ENCODE data around the gene EDC3. TPM values are rescaled to one million over a fixed set of nuclear protein-coding genes. Genes with fewer than 3 reads are reported as not detected.

Gene EDC3
- total and polyA plus RNA-seq, 2 experiments from 2014 or later, result 13.8 to 26.5 TPM

- no peaks in the 10 kb centered on the region for H3K79me2 ChIP-seq (replicated peaks; ENCODE audit: insufficient read depth)
- H3K4me1 Mint-ChIP-seq, result peaks cover 5% of the 10 kb centered on the region
- peaks cover 3% of the 10 kb centered on the region; the same call in 2 of the 3 replicates for H3K36me3 Mint-ChIP-seq (ENCODE audit: low read depth)
- peaks cover 12% of the 10 kb centered on the region for H3K9me3 Mint-ChIP-seq
- ATAC-seq (peak; percentile 66), DNase-seq (ENCODE audit: low spot score) (peak; percentile 68)
- H3K4me3 ChIP-seq, result peak within 1 kb of the TSS; percentile 67
- H4K20me1 ChIP-seq (replicated peaks; ENCODE audit: insufficient read depth), result no peaks in the 10 kb centered on the region
- no peaks in the 10 kb centered on the region for H3K36me3 ChIP-seq (ENCODE audit: insufficient read depth)
- H3K27ac Mint-ChIP-seq, result no peak within 1 kb of the TSS
- TF ChIP-seq POLR2AphosphoS5 (IDR thresholded peaks at IDR 0.05; ENCODE audit: low read depth) (peak; percentile 7; the same call in 1 of the 2 replicates), JUNB (IDR thresholded peaks at IDR 0.05; ENCODE audit: unreplicated experiment) (no peak)
- H3K4me2 ChIP-seq, result peak within 1 kb of the TSS; percentile 83
- peaks cover 25% of the 10 kb centered on the region for H3K27me3 Mint-ChIP-seq (ENCODE audit: insufficient read depth, low read depth, poor library complexity)
- H3K9me2 ChIP-seq (ENCODE audit: insufficient read depth), result 0 out of 2 replicates have a peak, but pooled peaks cover 5% of the 10 kb centered on the region
- peak within 1 kb of the TSS; percentile 65 for H3K4me3 Mint-ChIP-seq
- H3F3A ChIP-seq (replicated peaks; ENCODE audit: low read depth), result no peaks in the 10 kb centered on the region
- H3K27ac ChIP-seq (ENCODE audit: low read depth), result no peak within 1 kb of the TSS
- H2AFZ ChIP-seq, result peak within 1 kb of the TSS; percentile 99
- peaks cover 33% of the 10 kb centered on the region for H3K27me3 ChIP-seq (ENCODE audit: insufficient read depth)
- H3K4me1 ChIP-seq (ENCODE audit: insufficient read depth), result peaks cover 7% of the 10 kb centered on the region; the same call in 1 of the 2 replicates
Observed at GRCh38 chr15:74725225-74725774, 29.5 kb upstream of the EDC3 start, which contains the start of gene CYP1A1. Gene CYP1A1 (minus strand): TSS chr15:74725528. CDS start chr15:74723097, 2,431 bp downstream.

- Histone ChIP-seq H2AFZ (no peak overlapping the region), H4K20me1 (replicated peaks; ENCODE audit: insufficient read depth) (no peaks in the 10 kb centered on the region), H3K27me3 (ENCODE audit: insufficient read depth) (peaks cover 33% of the 10 kb centered on the region), H3K9me2 (ENCODE audit: insufficient read depth) (0 out of 2 replicates have a peak, but pooled peaks cover 5% of the 10 kb centered on the region), H3K79me2 (replicated peaks; ENCODE audit: insufficient read depth) (no peaks in the 10 kb centered on the region), H3K4me1 (ENCODE audit: insufficient read depth) (peaks cover 7% of the 10 kb centered on the region; the same call in 1 of the 2 replicates), H3F3A (replicated peaks; ENCODE audit: low read depth) (no peaks in the 10 kb centered on the region), H3K36me3 (ENCODE audit: insufficient read depth) (no peaks in the 10 kb centered on the region), H3K4me2 (peak overlapping the region; percentile 72), H3K4me3 (no peak overlapping the region; the same call in 1 of the 2 replicates), H3K27ac (ENCODE audit: low read depth) (no peak overlapping the region)
- H3K27me3 Mint-ChIP-seq (ENCODE audit: insufficient read depth, low read depth, poor library complexity), result peaks cover 25% of the 10 kb centered on the region
- ATAC-seq (no peak), DNase-seq (ENCODE audit: low spot score) (no peak)
- peaks cover 5% of the 10 kb centered on the region for H3K4me1 Mint-ChIP-seq
- H3K4me3 Mint-ChIP-seq, result peak overlapping the region; percentile 65; the same call in 2 of the 3 replicates
- H3K27ac Mint-ChIP-seq, result no peak overlapping the region
- H3K36me3 Mint-ChIP-seq (ENCODE audit: low read depth), result peaks cover 3% of the 10 kb centered on the region; the same call in 2 of the 3 replicates
- peaks cover 10% of the 10 kb centered on the region for H3K9me3 Mint-ChIP-seq
- TF ChIP-seq NANOG (IDR thresholded peaks at IDR 0.05; ENCODE audit: borderline replicate concordance), result no peak
- TF ChIP-seq EZH2 (IDR thresholded peaks at IDR 0.05; ENCODE audit: low read depth, unreplicated experiment), result no peak
- no peak for TF ChIP-seq JUNB (IDR thresholded peaks at IDR 0.05; ENCODE audit: unreplicated experiment)
- no peak for TF ChIP-seq EZH2phosphoT487 (IDR thresholded peaks at IDR 0.05; ENCODE audit: unreplicated experiment)
- TF ChIP-seq STAT1 (IDR thresholded peaks at IDR 0.05; ENCODE audit: unreplicated experiment), result no peak
- TF ChIP-seq ZNF462 (CRISPR knock-in tag; IDR thresholded peaks at IDR 0.05), result no peak
- no peak for TF ChIP-seq POLR2AphosphoS5 (IDR thresholded peaks at IDR 0.05; ENCODE audit: low read depth)
- no peak for TF ChIP-seq REST (IDR thresholded peaks at IDR 0.05; ENCODE audit: unreplicated experiment)
- TF ChIP-seq CREB1 (CRISPR knock-in tag; IDR thresholded peaks at IDR 0.05; ENCODE audit: low read depth), result no peak
- TF ChIP-seq ZNF331 (CRISPR knock-in tag; IDR thresholded peaks at IDR 0.05; ENCODE audit: low read depth), result no peak
- TF ChIP-seq ZNF114 (CRISPR knock-in tag; IDR thresholded peaks at IDR 0.05), result no peak
Observed at GRCh38 chr15:74724570-74725224, 28.9 kb upstream of the EDC3 start.

Data from GM23338 (cell line).